Peyer's patch (tissue), 4 donors: ENCODE measurements around the gene LMNB1. TPM values are rescaled to one million over a fixed set of nuclear protein-coding genes. Genes with fewer than 3 reads are reported as not detected.
A peak's percentile ranks its signal among the peaks of the same experiment; 100 is the strongest.
"Not testable (repeated sequence)": the region's sequence is repeated elsewhere in the genome, so short reads cannot be mapped to it uniquely, and the experiment has no call there.

Source experiments
- DNase-seq, 3 donors: peaks; one replicate each; pipeline ENCODE4 v3.0.0-alpha.2; 2017 to 2019
- H3K27ac ChIP-seq, 4 donors: fragments of 200-600 bp; sonication (generic); one replicate each; pipeline ENCODE4 v1.5.1; 2016 to 2019
- H3K27me3 ChIP-seq, 2 donors: fragments of 200-600 bp; sonication (generic); one replicate each; pipeline ENCODE4 v1.5.1; 2019
- H3K36me3 ChIP-seq, 3 donors: fragments of 200-600 bp; sonication (generic); one replicate each; pipeline ENCODE4 v1.5.1; 2016 to 2019
- H3K4me1 ChIP-seq, 4 donors: fragments of 200-600 bp; sonication (generic); one replicate each; pipeline ENCODE4 v1.5.1; 2016 to 2019
- H3K4me3 ChIP-seq, 4 donors: fragments of 200-600 bp; sonication (generic); 1 replicate in 3 of 4; 2 replicates in 1 of 4; pipeline ENCODE4 v1.5.1; 2016 to 2019; ENCODE audit warnings: mild to moderate bottlenecking in 1 of 4
- H3K9me3 ChIP-seq, 4 donors: fragments of 200-600 bp; sonication (generic); one replicate each; pipeline ENCODE4 v1.5.1; 2016 to 2019; ENCODE audit warnings: mild to moderate bottlenecking in 1 of 4
- CTCF ChIP-seq, 6 experiments: fragments of 450-650 bp in 4 of 6; fragments of 200-600 bp in 2 of 6; sonication (generic) in 1 of 6; IDR thresholded peaks; one replicate each; pipeline ENCODE4 v1.5.1; 2017 to 2019; ENCODE audit warnings: antibody characterized with exemption in 6 of 6, mild to moderate bottlenecking in 3 of 6, moderate library complexity in 1 of 6
- POLR2A ChIP-seq, 2 donors: fragments of 450-650 bp; IDR thresholded peaks; one replicate each; pipeline ENCODE4 v1.5.1; 2017; ENCODE audit warnings: antibody characterized with exemption in 2 of 2, mild to moderate bottlenecking in 2 of 2, moderate library complexity in 2 of 2
- total RNA-seq, 4 donors: library from RNA; depleted of rRNA; stranded (reverse); fragments of >200 nt; gene quantifications; one replicate each; pipeline ENCODE4 v1.1.0, GENCODE V29; 2016

LMNB1 gene
- total RNA-seq, 4 donors from 2014 or later: 18.6 to 83.3 (median 23.1) TPM

DNA sequence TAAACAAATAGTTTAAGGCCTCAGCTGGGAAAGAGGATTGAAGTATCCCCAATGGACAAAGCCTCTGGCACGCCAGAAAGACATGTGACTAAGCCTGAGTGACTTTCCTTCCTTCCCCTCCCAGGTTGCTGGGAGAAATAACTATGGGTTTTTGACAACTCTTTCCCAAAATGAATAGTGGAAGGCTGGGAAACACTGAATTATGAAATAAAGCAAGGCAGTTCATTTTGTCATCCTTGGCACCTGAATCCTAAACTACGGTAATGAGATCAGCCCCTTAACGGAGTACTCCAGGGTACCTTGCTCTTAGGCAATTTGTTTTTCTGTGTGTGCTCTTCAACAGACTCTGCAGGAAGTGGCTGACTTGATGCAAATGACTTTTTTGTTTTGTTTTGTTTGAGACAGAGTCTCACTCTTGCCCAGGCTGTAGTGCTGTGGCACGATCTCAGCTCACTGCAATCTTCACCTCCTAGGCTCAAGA is 75.2 kb downstream of the LMNB1 start:
- no peak overlapping the region for H3K4me3 ChIP-seq
- H3K4me1 ChIP-seq: peaks cover 0 to 14% (median 3%) of the 10 kb centered on the region in 4 donors
- no peaks in the 10 kb centered on the region for H3K9me3 ChIP-seq
- peak overlapping the region in 3 of 4 donors; percentile 31 to 79 (median 76) for H3K27ac ChIP-seq
- no peaks in the 10 kb centered on the region for H3K27me3 ChIP-seq
- TF ChIP-seq POLR2A (IDR thresholded peaks at IDR 0.05): no peak
- TF ChIP-seq CTCF (IDR thresholded peaks at IDR 0.05): no peak
- H3K36me3 ChIP-seq: no peaks in the 10 kb centered on the region
- DNase-seq: peak in 1 of 3 donors; percentile 34

- H3K4me1 ChIP-seq: peaks cover 0 to 14% (median 3%) of the 10 kb centered on the region in 4 donors
- H3K27me3 ChIP-seq: no peaks in the 10 kb centered on the region
- H3K27ac ChIP-seq: peak overlapping the region in 3 of 4 donors; percentile 27 to 79 (median 76)
- TF ChIP-seq CTCF (IDR thresholded peaks at IDR 0.05) (no peak), POLR2A (IDR thresholded peaks at IDR 0.05) (no peak)
- H3K36me3 ChIP-seq: no peaks in the 10 kb centered on the region
- H3K4me3 ChIP-seq: peak overlapping the region in 1 of 4 donors; percentile 9
- no peaks in the 10 kb centered on the region for H3K9me3 ChIP-seq
- no peak for DNase-seq
Measured at GRCh38 chr5:126852841-126853271, 75.9 kb downstream of the LMNB1 start.

GRCh38 chr5:126853541-126854307 is 76.8 kb downstream of the LMNB1 start:
- H3K36me3 ChIP-seq, H3K27me3 ChIP-seq, H3K9me3 ChIP-seq: not testable (repeated sequence)
- Histone ChIP-seq H3K4me3 (peak overlapping the region in 2 of 4 donors; percentile 9 to 26), H3K4me1 (peaks cover 0 to 14% (median 3%) of the 10 kb centered on the region in 4 donors), H3K27ac (peak overlapping the region in 3 of 4 donors; percentile 27 to 79 (median 76))
- peak in 1 of 2 donors; percentile 35 for TF ChIP-seq POLR2A (IDR thresholded peaks at IDR 0.05)
- DNase-seq: peak in 1 of 3 donors; percentile 48

- TF ChIP-seq CTCF (IDR thresholded peaks at IDR 0.05) (no peak), POLR2A (IDR thresholded peaks at IDR 0.05) (no peak)
- DNase-seq: no peak
- Histone ChIP-seq H3K27me3 (no peaks in the 10 kb centered on the region), H3K9me3 (no peaks in the 10 kb centered on the region), H3K27ac (no peak overlapping the region), H3K4me1 (peaks cover 0 to 14% (median 3%) of the 10 kb centered on the region in 4 donors), H3K36me3 (no peaks in the 10 kb centered on the region), H3K4me3 (no peak overlapping the region)
Measured at GRCh38 chr5:126854526-126855110, 77.7 kb downstream of the LMNB1 start.

DNA sequence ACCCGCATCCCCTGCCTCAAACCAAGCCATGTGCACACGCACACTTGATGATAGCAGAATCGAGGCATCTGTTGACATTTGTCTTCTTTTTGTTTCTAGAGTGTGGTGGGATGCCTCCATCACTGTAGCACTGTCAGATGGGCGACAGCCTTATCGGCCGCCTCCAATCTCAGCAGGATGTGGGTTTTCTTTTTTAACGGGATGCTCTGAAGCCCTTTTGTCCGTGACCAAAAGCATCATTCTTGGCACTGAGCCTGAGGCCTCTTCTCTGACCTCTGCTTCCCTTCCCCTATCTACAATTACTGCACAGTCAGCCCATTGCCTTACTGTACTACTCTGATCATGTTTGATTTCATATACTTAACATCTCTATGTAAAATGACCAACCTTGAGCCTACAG is 78.3 kb downstream of the LMNB1 start:
- Histone ChIP-seq H3K4me1 (peaks cover 0 to 14% (median 3%) of the 10 kb centered on the region in 4 donors), H3K4me3 (no peak overlapping the region), H3K9me3 (no peaks in the 10 kb centered on the region), H3K27ac (no peak overlapping the region), H3K27me3 (no peaks in the 10 kb centered on the region), H3K36me3 (no peaks in the 10 kb centered on the region)
- TF ChIP-seq CTCF (IDR thresholded peaks at IDR 0.05) (no peak), POLR2A (IDR thresholded peaks at IDR 0.05) (no peak)
- DNase-seq: no peak
